WERI-Rb-1 (cell line): ENCODE measurements around the gene GSN.

Experiments used
- DNase-seq: peaks from one replicate; pipeline ENCODE4 v3.0.0-alpha.2; 2020
- H3K27ac ChIP-seq: fragments of 250-450 bp; sonication (Bioruptor Pico); 2 replicates; pipeline ENCODE4 v1.5.1; 2020; ENCODE audit warnings: mild to moderate bottlenecking, moderate library complexity
- H3K27me3 ChIP-seq: fragments of 250-450 bp; sonication (Bioruptor Pico); 2 replicates; pipeline ENCODE4 v1.5.1; 2021; ENCODE audit warnings: mild to moderate bottlenecking, low read depth, moderate library complexity; ENCODE audit not compliant: insufficient read depth, severe bottlenecking
- H3K36me3 ChIP-seq: fragments of 250-450 bp; sonication (Bioruptor Pico); 2 replicates; pipeline ENCODE4 v1.5.1; 2020; ENCODE audit warnings: mild to moderate bottlenecking, moderate library complexity
- H3K4me3 ChIP-seq: 2 replicates; pipeline ENCODE4 v1.5.1; 2011; ENCODE audit warnings: low read depth, mild to moderate bottlenecking, control low read depth, low read length
- H3K9me3 ChIP-seq: fragments of 250-450 bp; sonication (Bioruptor Pico); 2 replicates; pipeline ENCODE4 v1.5.1; 2021; ENCODE audit warnings: mild to moderate bottlenecking, moderate library complexity; ENCODE audit not compliant: severe bottlenecking
- CTCF ChIP-seq: IDR thresholded peaks from 2 replicates; pipeline ENCODE4 v1.5.1; 2011; ENCODE audit warnings: low read depth, mild to moderate bottlenecking, control low read depth, inconsistent platforms, low read length

Gene GSN

GRCh38 chr9:121369595-121370265, 101.8 kb downstream of the GSN start, which contains the start of gene STOM:
TSS of gene STOM (minus strand) at chr9:121370250. CDS start at chr9:121370187, 63 bp downstream.
- no peaks in the 10 kb centered on the region for H3K9me3 ChIP-seq
- peak within 1 kb of the TSS; percentile 54 for H3K4me3 ChIP-seq
- H3K27me3 ChIP-seq: no peaks in the 10 kb centered on the region
- no peak for DNase-seq
- H3K27ac ChIP-seq: 0 out of 2 replicates have a peak within 1 kb of the TSS, but pooled peaks have one; percentile 27
- H3K36me3 ChIP-seq: no peaks in the 10 kb centered on the region
- TF ChIP-seq CTCF: no peak

- Histone ChIP-seq H3K9me3 (no peaks in the 10 kb centered on the region), H3K27me3 (no peaks in the 10 kb centered on the region), H3K36me3 (no peaks in the 10 kb centered on the region), H3K27ac (no peak overlapping the region), H3K4me3 (no peak overlapping the region)
- no peak for DNase-seq
- TF ChIP-seq CTCF: no peak
Observed at GRCh38 chr9:121371495-121372061, 103.6 kb downstream of the GSN start.

- Histone ChIP-seq H3K9me3 (no peaks in the 10 kb centered on the region), H3K27ac (no peak overlapping the region), H3K36me3 (no peaks in the 10 kb centered on the region), H3K27me3 (no peaks in the 10 kb centered on the region), H3K4me3 (no peak overlapping the region)
- DNase-seq: no peak
- TF ChIP-seq CTCF: no peak
Observed at GRCh38 chr9:121372239-121373010, 104.5 kb downstream of the GSN start.

GRCh38 chr9:121373011-121373729, 105.2 kb downstream of the GSN start:
- H3K27me3 ChIP-seq: no peaks in the 10 kb centered on the region
- no peak overlapping the region for H3K4me3 ChIP-seq
- H3K27ac ChIP-seq: no peak overlapping the region
- H3K36me3 ChIP-seq: no peaks in the 10 kb centered on the region
- H3K9me3 ChIP-seq: no peaks in the 10 kb centered on the region
- TF ChIP-seq CTCF: no peak
- DNase-seq: peak; percentile 22

GRCh38 chr9:121376214-121376830, 108.4 kb downstream of the GSN start:
- no peak for TF ChIP-seq CTCF
- Histone ChIP-seq H3K4me3 (no peak overlapping the region), H3K27me3 (no peaks in the 10 kb centered on the region), H3K27ac (no peak overlapping the region), H3K9me3 (no peaks in the 10 kb centered on the region), H3K36me3 (no peaks in the 10 kb centered on the region)
- no peak for DNase-seq
